HEK293 (cell line): ENCODE data around the gene BTG2.
A peak's percentile ranks its signal among the peaks of the same experiment; 100 is the strongest.

Experiments
- BCL11B ChIP-seq: fragments of 450-650 bp; formaldehyde crosslinking; IDR thresholded peaks from 2 replicates; pipeline ENCODE4 v1.5.1; 2016; ENCODE audit warnings: low read depth, missing biosample characterization, missing genetic modification characterization
- HOXC10 ChIP-seq: sonication (generic); formaldehyde crosslinking; IDR thresholded peaks from 2 replicates; pipeline ENCODE4 v1.8.1; 2023; ENCODE audit warnings: mild to moderate bottlenecking, missing genetic modification reagents
- KLF16 ChIP-seq: fragments of 450-650 bp; formaldehyde crosslinking; IDR thresholded peaks from 2 replicates; pipeline ENCODE4 v1.5.1; 2017; ENCODE audit warnings: missing biosample characterization, missing genetic modification characterization
- KLF9 ChIP-seq: fragments of 450-650 bp; formaldehyde crosslinking; IDR thresholded peaks from 2 replicates; pipeline ENCODE4 v1.5.1; 2016; ENCODE audit warnings: missing biosample characterization, missing genetic modification characterization, low read depth
- SETDB1 ChIP-seq: IDR thresholded peaks from one replicate; pipeline ENCODE4 v1.6.1; 2017; ENCODE audit warnings: mild to moderate bottlenecking, low read length, moderate library complexity, mixed read lengths; ENCODE audit not compliant: insufficient read length
- SP3 ChIP-seq: fragments of 450-650 bp; formaldehyde crosslinking; IDR thresholded peaks from 2 replicates; pipeline ENCODE4 v1.5.1; 2016; ENCODE audit warnings: missing biosample characterization, missing genetic modification characterization
- ZBTB48 ChIP-seq: fragments of 450-650 bp; formaldehyde crosslinking; IDR thresholded peaks from 2 replicates; pipeline ENCODE4 v1.5.1; 2016; ENCODE audit warnings: missing biosample characterization, missing genetic modification characterization
- ZBTB8A ChIP-seq: fragments of 450-650 bp; formaldehyde crosslinking; IDR thresholded peaks from 2 replicates; pipeline ENCODE4 v1.5.1; 2016; ENCODE audit warnings: missing biosample characterization, missing genetic modification characterization
- ZFHX2 ChIP-seq: fragments of 450-650 bp; formaldehyde crosslinking; conservative IDR thresholded peaks from 2 replicates; pipeline ENCODE4 v1.5.1; 2016; ENCODE audit warnings: missing biosample characterization, missing genetic modification characterization
- ZFP37 ChIP-seq: fragments of 450-650 bp; formaldehyde crosslinking; IDR thresholded peaks from 2 replicates; pipeline ENCODE4 v1.5.1; 2016; ENCODE audit warnings: missing biosample characterization, missing genetic modification characterization
- ZNF140 ChIP-seq: fragments of 450-650 bp; formaldehyde crosslinking; IDR thresholded peaks from 2 replicates; pipeline ENCODE4 v1.5.1; 2016; ENCODE audit warnings: missing biosample characterization, missing genetic modification characterization
- ZNF174 ChIP-seq: fragments of 450-650 bp; formaldehyde crosslinking; IDR thresholded peaks from 2 replicates; pipeline ENCODE4 v1.5.0; 2017; ENCODE audit warnings: missing biosample characterization, mild to moderate bottlenecking, missing genetic modification characterization
- ZNF19 ChIP-seq: fragments of 450-650 bp; formaldehyde crosslinking; IDR thresholded peaks from 2 replicates; pipeline ENCODE4; 2016; ENCODE audit warnings: missing biosample characterization, missing genetic modification characterization, low read depth
- ZNF223 ChIP-seq: fragments of 450-650 bp; formaldehyde crosslinking; IDR thresholded peaks from 2 replicates; pipeline ENCODE4 v1.5.1; 2016; ENCODE audit warnings: missing biosample characterization, missing genetic modification characterization
- ZNF274 ChIP-seq, 2 experiments: fragments of 200-500 bp in 1 of 2; fragments of 450-650 bp in 1 of 2; sonication (Bioruptor generic) in 1 of 2; formaldehyde crosslinking in 1 of 2; IDR thresholded peaks; 2 replicates each; pipeline versions ENCODE4 v1.5.1 to v1.6.1; 2014 to 2016; ENCODE audit warnings: borderline replicate concordance in 1 of 2, inconsistent platforms in 1 of 2, low read length in 1 of 2, missing biosample characterization in 1 of 2, missing genetic modification characterization in 1 of 2
- ZNF366 ChIP-seq: fragments of 450-650 bp; formaldehyde crosslinking; conservative IDR thresholded peaks from 2 replicates; pipeline ENCODE4 v1.5.1; 2016; ENCODE audit warnings: missing biosample characterization, missing genetic modification characterization
- ZNF394 ChIP-seq: fragments of 450-650 bp; formaldehyde crosslinking; IDR thresholded peaks from 2 replicates; pipeline ENCODE4 v1.5.1; 2016; ENCODE audit warnings: missing biosample characterization, missing genetic modification characterization, mild to moderate bottlenecking, moderate library complexity, borderline replicate concordance
- ZNF521 ChIP-seq: fragments of 450-650 bp; formaldehyde crosslinking; IDR thresholded peaks from 2 replicates; pipeline ENCODE4 v1.5.1; 2017; ENCODE audit warnings: missing biosample characterization, mild to moderate bottlenecking, missing genetic modification characterization
- ZNF555 ChIP-seq: fragments of 450-650 bp; formaldehyde crosslinking; conservative IDR thresholded peaks from 2 replicates; pipeline ENCODE4 v1.5.1; 2017; ENCODE audit warnings: missing biosample characterization, mild to moderate bottlenecking, missing genetic modification characterization, inconsistent platforms
- ZNF560 ChIP-seq: fragments of 450-650 bp; formaldehyde crosslinking; IDR thresholded peaks from 2 replicates; pipeline ENCODE4 v1.5.1; 2017; ENCODE audit warnings: missing biosample characterization, missing genetic modification characterization, borderline replicate concordance
- ZNF621 ChIP-seq: fragments of 450-650 bp; formaldehyde crosslinking; IDR thresholded peaks from 2 replicates; pipeline ENCODE4 v1.5.1; 2017; ENCODE audit warnings: missing biosample characterization, missing genetic modification characterization
- ZNF660 ChIP-seq: fragments of 450-650 bp; IDR thresholded peaks from 2 replicates; pipeline ENCODE4 v1.5.1; 2018; ENCODE audit warnings: missing biosample characterization, mild to moderate bottlenecking, missing genetic modification characterization
- ZNF664 ChIP-seq: fragments of 450-650 bp; formaldehyde crosslinking; IDR thresholded peaks from 2 replicates; pipeline ENCODE4 v1.5.1; 2016; ENCODE audit warnings: missing biosample characterization, missing genetic modification characterization
- ZNF670 ChIP-seq: fragments of 450-650 bp; formaldehyde crosslinking; IDR thresholded peaks from 2 replicates; pipeline ENCODE4 v1.5.1; 2016; ENCODE audit warnings: missing biosample characterization, missing genetic modification characterization, low read depth
- ZNF76 ChIP-seq: fragments of 450-650 bp; formaldehyde crosslinking; IDR thresholded peaks from 2 replicates; pipeline ENCODE4; 2016; ENCODE audit warnings: low read depth, missing biosample characterization, missing genetic modification characterization, borderline replicate concordance
- ZNF792 ChIP-seq: fragments of 450-650 bp; formaldehyde crosslinking; IDR thresholded peaks from 2 replicates; pipeline ENCODE4 v1.5.1; 2016; ENCODE audit warnings: missing biosample characterization, missing genetic modification characterization
- ZSCAN30 ChIP-seq: fragments of 450-650 bp; IDR thresholded peaks from 2 replicates; pipeline ENCODE4 v1.5.1; 2018; ENCODE audit warnings: missing biosample characterization, mild to moderate bottlenecking, missing genetic modification characterization, moderate library complexity
- ZXDB ChIP-seq: fragments of 450-650 bp; formaldehyde crosslinking; IDR thresholded peaks from 2 replicates; pipeline ENCODE4 v1.5.1; 2016; ENCODE audit warnings: missing biosample characterization, missing genetic modification characterization
- TF ChIP-seq, protein P1 (sequence below): fragments of 450-650 bp; formaldehyde crosslinking; IDR thresholded peaks from 2 replicates; pipeline ENCODE4 v1.5.1; 2016; ENCODE audit warnings: missing biosample characterization, missing genetic modification characterization
- TF ChIP-seq, protein P2 (sequence below): fragments of 450-650 bp; formaldehyde crosslinking; IDR thresholded peaks from 2 replicates; pipeline ENCODE4 v1.5.1; 2016; ENCODE audit warnings: missing biosample characterization, missing genetic modification characterization, low read depth
- TF ChIP-seq, protein P3 (sequence below): fragments of 450-650 bp; formaldehyde crosslinking; IDR thresholded peaks from 2 replicates; pipeline ENCODE4 v1.5.1; 2016; ENCODE audit warnings: missing biosample characterization, missing genetic modification characterization
- TF ChIP-seq, protein P4 (sequence below): fragments of 450-650 bp; formaldehyde crosslinking; IDR thresholded peaks from 2 replicates; pipeline ENCODE4 v1.5.1; 2016; ENCODE audit warnings: missing biosample characterization, missing genetic modification characterization
- TF ChIP-seq, protein P5 (sequence below): fragments of 450-650 bp; IDR thresholded peaks from 2 replicates; pipeline ENCODE4 v1.5.1; 2018; ENCODE audit warnings: missing biosample characterization, mild to moderate bottlenecking, missing genetic modification characterization

Gene BTG2

DNA sequence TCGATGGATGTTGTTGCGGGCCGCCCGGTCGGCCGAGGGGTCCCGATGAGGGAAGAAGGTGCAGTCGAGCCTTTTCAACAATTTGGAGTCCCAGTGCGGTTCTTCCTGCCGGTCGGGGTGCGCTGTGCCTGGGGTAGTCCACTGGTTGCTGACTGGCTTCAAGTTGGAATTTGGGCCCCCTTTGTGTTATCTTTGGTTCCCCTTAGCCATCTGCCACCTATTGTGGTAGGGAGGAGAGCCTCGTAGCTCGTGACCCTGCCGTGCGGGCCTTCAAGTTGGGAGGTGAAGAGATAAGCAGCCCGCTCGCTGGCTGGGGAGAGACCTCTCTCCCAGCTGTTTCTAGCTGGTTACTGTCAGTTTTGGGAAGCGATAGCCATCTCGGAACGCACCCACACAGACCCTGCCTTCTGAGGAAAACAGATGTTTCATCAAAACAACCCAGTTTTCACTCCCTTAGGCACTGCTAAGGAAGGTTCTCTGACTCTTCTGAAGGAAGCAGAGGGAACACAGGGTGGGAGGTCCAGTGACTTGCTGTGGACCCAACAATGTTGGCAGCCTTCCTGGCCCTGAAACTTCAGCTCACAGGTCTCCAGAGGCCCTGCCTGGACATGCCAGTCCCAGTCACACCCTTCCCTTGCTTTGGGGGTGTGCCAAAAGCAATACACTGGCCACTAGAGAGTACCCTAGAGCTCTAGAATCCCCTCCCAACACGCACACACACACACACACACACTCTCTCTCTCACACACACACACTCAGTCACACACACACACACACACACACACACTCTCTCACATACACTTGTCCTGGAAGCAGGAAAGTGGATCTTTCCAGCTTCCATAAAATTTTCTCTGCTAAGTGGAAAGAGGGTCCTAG is 1.0 kb downstream of the BTG2 start (continued):
- TF ChIP-seq, protein P1, sequence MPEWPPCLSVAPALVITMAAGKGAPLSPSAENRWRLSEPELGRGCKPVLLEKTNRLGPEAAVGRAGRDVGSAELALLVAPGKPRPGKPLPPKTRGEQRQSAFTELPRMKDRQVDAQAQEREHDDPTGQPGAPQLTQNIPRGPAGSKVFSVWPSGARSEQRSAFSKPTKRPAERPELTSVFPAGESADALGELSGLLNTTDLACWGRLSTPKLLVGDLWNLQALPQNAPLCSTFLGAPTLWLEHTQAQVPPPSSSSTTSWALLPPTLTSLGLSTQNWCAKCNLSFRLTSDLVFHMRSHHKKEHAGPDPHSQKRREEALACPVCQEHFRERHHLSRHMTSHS: peak; percentile 90
- TF ChIP-seq, protein P2, sequence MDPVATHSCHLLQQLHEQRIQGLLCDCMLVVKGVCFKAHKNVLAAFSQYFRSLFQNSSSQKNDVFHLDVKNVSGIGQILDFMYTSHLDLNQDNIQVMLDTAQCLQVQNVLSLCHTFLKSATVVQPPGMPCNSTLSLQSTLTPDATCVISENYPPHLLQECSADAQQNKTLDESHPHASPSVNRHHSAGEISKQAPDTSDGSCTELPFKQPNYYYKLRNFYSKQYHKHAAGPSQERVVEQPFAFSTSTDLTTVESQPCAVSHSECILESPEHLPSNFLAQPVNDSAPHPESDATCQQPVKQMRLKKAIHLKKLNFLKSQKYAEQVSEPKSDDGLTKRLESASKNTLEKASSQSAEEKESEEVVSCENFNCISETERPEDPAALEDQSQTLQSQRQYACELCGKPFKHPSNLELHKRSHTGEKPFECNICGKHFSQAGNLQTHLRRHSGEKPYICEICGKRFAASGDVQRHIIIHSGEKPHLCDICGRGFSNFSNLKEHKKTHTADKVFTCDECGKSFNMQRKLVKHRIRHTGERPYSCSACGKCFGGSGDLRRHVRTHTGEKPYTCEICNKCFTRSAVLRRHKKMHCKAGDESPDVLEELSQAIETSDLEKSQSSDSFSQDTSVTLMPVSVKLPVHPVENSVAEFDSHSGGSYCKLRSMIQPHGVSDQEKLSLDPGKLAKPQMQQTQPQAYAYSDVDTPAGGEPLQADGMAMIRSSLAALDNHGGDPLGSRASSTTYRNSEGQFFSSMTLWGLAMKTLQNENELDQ (tag by site-specific recombination): no peak
- TF ChIP-seq ZNF140 (tag by site-specific recombination) (no peak), ZNF174 (tag by site-specific recombination) (no peak), ZBTB48 (tag by site-specific recombination) (peak; percentile 98), ZBTB8A (tag by site-specific recombination) (peak; percentile 53), BCL11B (tag by site-specific recombination) (no peak; the same call in 1 of the 2 replicates), ZSCAN30 (tag by site-specific recombination) (peak; percentile 79), ZNF19 (peak; percentile 92), HOXC10 (CRISPR knock-in tag) (no peak), ZNF223 (tag by site-specific recombination) (peak; percentile 52; the same call in 1 of the 2 replicates), KLF9 (peak; percentile 92), ZNF274 (IDR thresholded peaks at IDR 0.05; ENCODE audit: low read length) (no peak), ZNF274 (tag by site-specific recombination; IDR thresholded peaks at IDR 0.05; ENCODE audit: borderline replicate concordance) (no peak), ZNF555 (no peak), ZFHX2 (peak; percentile 52), ZNF621 (tag by site-specific recombination) (no peak), ZNF792 (tag by site-specific recombination) (peak; percentile 92), ZFP37 (tag by site-specific recombination) (peak; percentile 70; the same call in 1 of the 2 replicates), ZNF560 (tag by site-specific recombination) (no peak), ZNF664 (tag by site-specific recombination) (peak; percentile 41; the same call in 1 of the 2 replicates), ZXDB (tag by site-specific recombination) (peak; percentile 95), ZNF670 (tag by site-specific recombination) (peak; percentile 77; the same call in 1 of the 2 replicates), ZNF660 (no peak), ZNF76 (tag by site-specific recombination) (no peak; the same call in 1 of the 2 replicates), ZNF394 (tag by site-specific recombination) (peak; percentile 72; the same call in 1 of the 2 replicates), SETDB1 (no peak), KLF16 (tag by site-specific recombination) (peak; percentile 97), ZNF521 (tag by site-specific recombination) (no peak), ZNF366 (peak; percentile 77), SP3 (tag by site-specific recombination) (peak; percentile 48; the same call in 1 of the 2 replicates)
- TF ChIP-seq, protein P3, sequence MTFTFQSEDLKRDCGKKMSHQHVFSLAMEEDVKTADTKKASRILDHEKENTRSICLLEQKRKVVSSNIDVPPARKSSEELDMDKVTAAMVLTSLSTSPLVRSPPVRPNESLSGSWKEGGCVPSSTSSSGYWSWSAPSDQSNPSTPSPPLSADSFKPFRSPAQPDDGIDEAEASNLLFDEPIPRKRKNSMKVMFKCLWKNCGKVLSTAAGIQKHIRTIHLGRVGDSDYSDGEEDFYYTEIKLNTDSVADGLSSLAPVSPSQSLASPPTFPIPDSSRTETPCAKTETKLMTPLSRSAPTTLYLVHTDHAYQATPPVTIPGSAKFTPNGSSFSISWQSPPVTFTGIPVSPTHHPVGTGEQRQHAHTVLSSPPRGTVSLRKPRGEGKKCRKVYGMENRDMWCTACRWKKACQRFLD (tag by site-specific recombination): no peak
- TF ChIP-seq, protein P4, sequence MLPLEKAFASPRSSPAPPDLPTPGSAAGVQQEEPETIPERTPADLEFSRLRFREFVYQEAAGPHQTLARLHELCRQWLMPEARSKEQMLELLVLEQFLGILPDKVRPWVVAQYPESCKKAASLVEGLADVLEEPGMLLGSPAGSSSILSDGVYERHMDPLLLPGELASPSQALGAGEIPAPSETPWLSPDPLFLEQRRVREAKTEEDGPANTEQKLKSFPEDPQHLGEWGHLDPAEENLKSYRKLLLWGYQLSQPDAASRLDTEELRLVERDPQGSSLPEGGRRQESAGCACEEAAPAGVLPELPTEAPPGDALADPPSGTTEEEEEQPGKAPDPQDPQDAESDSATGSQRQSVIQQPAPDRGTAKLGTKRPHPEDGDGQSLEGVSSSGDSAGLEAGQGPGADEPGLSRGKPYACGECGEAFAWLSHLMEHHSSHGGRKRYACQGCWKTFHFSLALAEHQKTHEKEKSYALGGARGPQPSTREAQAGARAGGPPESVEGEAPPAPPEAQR (tag by site-specific recombination): peak; percentile 98
- TF ChIP-seq, protein P5, sequence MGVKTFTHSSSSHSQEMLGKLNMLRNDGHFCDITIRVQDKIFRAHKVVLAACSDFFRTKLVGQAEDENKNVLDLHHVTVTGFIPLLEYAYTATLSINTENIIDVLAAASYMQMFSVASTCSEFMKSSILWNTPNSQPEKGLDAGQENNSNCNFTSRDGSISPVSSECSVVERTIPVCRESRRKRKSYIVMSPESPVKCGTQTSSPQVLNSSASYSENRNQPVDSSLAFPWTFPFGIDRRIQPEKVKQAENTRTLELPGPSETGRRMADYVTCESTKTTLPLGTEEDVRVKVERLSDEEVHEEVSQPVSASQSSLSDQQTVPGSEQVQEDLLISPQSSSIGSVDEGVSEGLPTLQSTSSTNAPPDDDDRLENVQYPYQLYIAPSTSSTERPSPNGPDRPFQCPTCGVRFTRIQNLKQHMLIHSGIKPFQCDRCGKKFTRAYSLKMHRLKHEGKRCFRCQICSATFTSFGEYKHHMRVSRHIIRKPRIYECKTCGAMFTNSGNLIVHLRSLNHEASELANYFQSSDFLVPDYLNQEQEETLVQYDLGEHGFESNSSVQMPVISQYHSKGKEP (tag by site-specific recombination): no peak
